Pons (tissue), 1 donor: ENCODE data around the gene TANGO2.

Source experiments
- DNase-seq: peaks from one replicate; pipeline ENCODE4 v3.0.0-alpha.2; 2016; ENCODE audit warnings: low spot score

TANGO2 gene

DNA sequence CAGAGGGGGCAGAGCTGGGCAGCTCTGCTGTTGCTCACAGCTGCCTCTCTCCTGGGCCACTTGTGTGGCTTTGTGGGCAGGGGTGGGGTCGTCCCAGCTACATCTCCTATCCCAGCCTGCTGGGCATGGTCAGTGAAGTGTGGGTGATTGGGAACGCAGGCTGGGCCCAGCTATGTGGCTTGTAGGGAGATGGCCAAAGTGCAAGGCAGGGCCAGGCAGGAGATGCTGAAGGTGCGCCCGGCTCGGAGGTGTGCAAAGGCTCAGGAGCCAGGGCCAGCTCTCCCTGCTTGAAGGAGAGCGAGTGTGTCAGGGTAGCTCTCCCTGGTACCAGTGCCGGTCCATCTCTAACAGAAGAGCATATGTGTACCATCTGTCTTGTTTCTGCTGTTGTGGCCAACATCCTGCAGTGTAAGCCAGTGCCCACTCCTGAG, 86.6 kb downstream of the TANGO2 start:
- DNase-seq, result no peak

GRCh38 chr22:20107951-20108756, 87.2 kb downstream of the TANGO2 start:
- DNase-seq, result no peak

DNA sequence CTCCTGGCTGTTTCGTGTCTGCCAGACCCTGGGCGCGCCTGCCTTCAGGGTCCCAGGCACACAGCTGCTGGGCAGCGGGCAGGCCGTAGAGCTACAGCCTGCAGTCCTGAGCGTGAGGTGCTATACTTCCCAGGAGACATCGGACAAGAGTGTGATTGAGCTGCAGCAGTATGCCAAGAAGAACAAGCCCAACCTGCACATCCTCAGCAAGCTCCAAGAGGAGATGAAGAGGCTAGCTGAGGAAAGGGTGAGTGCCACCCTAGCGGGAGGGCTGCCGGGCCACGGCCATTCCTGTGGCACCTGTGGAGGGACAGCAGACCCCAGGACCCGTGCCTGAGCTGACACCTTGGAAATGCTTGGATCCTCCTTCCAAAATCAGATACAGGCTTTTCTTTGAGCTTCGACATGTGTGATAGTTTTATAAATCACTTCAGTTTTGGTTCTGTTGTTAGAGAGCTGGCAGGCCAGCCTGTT, 87.9 kb downstream of the TANGO2 start:
- no peak for DNase-seq

DNA sequence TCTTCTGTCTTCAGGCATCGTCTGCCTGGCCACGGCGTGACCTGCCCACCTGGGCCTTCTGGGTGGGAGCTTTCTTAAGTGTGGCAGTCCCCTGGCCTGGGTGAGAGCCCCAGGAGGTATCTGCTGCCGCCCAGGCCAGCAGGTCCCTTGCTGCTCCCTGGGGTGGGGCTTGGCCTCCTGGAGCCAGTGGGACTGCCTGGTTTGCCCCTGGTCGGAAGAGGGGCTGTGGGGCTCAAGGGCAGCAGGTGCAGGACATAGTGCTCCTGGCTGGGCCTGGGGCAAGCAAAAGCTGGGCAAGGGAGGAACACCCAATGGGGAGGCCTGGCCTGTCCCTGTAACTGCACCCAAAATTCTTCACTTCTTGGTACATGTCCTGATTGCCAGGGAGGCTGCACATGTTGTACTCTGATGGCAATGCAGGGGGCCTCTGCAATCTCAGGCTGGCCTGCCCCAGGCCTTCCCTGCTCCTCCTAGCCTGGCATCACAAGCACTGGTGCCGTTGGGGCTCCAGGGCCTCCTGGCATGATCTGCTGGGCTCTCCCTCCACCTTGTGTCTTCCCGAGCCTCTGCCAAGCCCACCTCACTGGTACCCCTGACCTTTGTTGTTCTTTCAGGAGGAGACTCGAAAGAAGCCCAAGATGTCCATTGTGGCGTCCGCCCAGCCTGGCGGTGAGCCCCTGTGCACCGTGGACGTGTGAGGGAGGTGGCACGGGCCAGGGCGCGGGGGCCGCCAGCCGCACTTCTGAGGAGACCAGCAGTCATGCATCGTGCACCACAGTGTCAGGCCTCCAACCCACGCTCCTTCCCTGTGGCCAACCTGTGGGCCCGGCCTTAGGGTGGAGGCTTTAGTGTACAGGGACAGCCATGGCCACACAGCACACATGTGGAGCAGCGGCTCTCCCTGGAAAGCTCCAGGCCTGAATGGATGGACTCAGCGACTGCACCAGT, 88.8 kb downstream of the TANGO2 start:
- DNase-seq, result no peak

DNA sequence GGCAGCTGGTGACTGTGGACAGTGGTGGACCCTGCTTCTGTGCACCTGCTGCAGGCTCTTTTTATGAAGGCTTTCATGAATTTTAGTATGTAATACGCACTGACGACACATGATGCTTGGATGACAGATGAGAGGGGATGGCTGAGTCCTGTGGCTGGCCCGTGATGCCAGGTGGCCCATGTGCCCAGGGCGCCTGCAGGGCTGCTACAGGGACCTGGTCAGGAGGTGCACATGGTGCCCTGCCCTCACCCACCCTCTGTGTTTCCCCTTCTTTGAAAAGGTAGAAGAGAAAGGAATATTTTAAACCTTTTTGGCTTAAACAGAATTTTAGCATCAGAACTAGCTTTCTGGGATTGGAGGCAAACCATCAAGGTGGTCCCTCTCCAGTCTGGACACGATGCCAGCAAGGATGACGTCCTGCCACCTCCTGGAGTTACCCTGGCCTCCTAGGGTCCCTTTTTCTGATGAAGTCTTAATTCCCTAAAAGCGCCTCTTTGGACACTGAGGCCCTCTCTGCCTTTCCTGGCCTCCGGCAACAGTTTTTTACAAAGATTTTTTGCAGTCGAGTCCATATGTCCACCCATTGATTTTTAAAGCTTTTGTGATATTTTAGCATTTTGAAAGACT, 89.6 kb downstream of the TANGO2 start:
- no peak for DNase-seq

DNA sequence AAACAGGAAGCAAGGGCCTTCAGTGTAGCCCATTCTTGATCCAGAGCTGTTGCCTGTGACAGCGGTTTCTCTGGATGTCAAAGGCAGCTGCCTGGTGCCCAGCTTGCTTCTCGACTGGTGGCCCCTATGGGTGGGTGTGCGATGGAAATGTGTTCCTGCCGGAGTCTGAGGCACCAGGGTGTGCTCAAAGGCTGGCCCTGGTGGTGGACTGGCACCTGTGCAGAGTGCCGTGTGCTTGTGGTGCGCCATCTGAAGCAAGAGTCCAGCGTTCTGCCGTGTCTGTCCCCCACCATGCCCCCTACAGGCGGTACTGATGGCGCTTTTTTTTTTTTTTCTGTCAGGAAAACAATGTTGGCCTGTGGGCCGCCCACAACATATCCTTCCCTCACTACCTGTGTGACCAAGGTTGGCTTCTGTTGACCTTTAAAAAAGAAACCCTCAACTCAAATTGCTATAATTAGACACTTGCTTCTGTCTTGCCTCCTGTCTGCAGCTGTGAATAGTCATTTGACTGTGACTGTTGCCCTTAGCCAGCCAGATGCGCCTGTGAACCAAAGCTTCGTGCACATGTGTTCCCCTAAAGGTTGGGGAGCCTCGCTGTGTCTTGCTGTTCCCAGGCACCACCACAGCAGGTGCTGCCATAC, 90.3 kb downstream of the TANGO2 start:
- DNase-seq, result no peak

GRCh38 chr22:20111689-20112622, 91.0 kb downstream of the TANGO2 start:
- no peak for DNase-seq

GRCh38 chr22:20112623-20113511, 92.0 kb downstream of the TANGO2 start:
- no peak for DNase-seq

- no peak for DNase-seq
Measured at GRCh38 chr22:20113551-20114310, 92.8 kb downstream of the TANGO2 start.

DNA sequence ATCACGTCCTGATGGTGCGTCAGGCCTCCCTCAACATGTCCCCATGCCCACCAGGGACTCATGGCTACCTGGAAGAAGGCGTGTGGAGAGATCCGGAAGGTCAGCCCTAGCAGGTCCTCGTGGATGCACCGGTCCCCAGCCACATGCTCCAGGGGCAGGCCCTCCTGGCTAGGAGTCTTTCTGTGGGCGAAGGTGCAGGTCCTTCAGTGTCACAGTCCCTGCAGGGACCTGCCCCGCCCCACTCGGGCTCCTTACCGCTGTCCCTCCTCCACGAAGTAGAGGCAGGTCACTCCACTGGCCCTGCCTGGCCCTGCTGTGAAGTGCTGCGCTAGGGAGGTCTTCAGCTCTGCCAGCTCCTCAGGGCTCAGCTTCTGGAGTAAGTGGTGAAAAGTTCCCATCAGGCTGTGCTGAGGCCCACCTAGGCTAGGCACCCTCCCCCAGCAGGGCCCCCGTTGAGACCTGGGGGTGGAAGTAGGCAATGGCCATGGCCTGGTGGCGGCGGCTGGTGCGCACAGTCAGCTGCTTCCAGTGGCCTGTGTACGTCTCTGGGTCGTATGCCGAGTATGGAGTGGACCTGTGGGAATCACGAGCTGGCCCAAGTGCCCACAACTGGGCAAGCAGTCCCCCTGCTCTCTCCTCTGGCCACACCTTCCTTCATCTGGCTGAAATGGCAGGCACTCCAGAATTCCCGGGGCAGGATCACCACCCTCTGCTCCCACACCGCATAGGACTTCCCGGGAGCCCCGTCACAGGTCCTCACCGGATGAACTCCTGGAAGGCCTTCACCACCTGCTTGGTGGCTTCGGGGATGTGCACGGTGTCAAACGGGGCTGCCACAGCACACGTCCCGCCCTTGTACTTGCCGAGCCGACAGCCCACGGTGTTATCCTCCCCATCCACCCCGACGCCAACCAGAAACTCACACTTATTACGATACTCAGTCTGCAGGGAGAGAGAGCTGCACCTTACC, 93.9 kb downstream of the TANGO2 start:
- no peak for DNase-seq

DNA sequence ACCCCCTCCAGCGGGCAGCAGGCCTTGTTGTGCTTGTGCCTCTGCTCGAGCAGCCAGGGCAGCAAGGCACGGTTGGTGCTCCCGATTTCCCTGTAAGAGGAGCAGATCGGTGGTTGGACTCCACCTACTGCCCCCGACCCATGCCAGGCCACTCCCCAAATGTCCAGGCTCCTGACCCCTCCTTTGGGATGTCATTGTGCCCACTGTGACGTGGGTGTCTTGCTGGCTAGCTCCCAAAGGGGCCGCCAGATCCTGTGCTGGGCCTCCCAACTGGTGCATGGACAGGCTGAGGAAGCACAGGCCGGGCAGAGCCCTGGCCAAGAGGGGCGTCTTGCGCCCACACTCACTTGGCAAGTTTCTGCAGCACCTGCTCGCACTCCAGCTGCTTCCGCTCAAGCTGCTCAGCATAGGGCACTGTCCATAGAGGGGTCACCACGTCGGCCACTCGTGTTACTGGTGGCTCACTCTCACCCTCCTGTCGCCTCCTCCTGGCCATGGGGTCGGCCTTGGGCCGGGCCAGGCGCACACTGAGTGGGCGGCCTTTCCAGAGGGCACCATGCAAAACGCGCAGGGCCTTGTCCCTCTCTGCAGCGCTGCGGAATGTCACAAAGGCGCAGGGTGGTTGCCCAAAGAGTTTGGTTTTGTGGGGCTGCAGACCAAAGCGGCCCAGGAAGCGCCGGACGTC, 94.9 kb downstream of the TANGO2 start, which contains the start of gene RANBP1:
Gene RANBP1, plus strand, starts transcription at position 414 of the 685 bp plus-strand sequence. Its CDS starts 81 bp downstream, at position 495.
- DNase-seq, result no peak

- no peak for DNase-seq
Measured at GRCh38 chr22:20116376-20116950, 95.6 kb downstream of the TANGO2 start.
